NK-92 (cell line): Measurements from ENCODE around the gene GCGR.

Source experiments
- DNase-seq: peaks from one replicate; lab custom pipeline; 2025; ENCODE audit not compliant: unreplicated experiment; lab: John Stamatoyannopoulos, UW

Gene GCGR

GRCh38 chr17:81803728-81804558 lies at the start of gene GCGR:
Gene GCGR, plus strand, starts transcription at chr17:81804150. Its CDS starts 4,869 bp downstream, at chr17:81809019.
- no peak for DNase-seq

- DNase-seq, result no peak
Measured at GRCh38 chr17:81792675-81793615, 11.0 kb upstream of the GCGR start.

GRCh38 chr17:81794074-81794476 lies 9.9 kb upstream of the GCGR start:
- no peak for DNase-seq

GRCh38 chr17:81794509-81794908 lies 9.4 kb upstream of the GCGR start:
- DNase-seq, result no peak

- no peak for DNase-seq
Measured at GRCh38 chr17:81801327-81801726, 2.6 kb upstream of the GCGR start.

- DNase-seq, result no peak
Measured at GRCh38 chr17:81802048-81802758, 1.7 kb upstream of the GCGR start.

- no peak for DNase-seq
Measured at GRCh38 chr17:81802856-81803643, 900 bp upstream of the GCGR start.

- DNase-seq, result no peak
Measured at GRCh38 chr17:81804559-81805399, 829 bp downstream of the GCGR start.

GRCh38 chr17:81805707-81806460 lies 1.9 kb downstream of the GCGR start:
- DNase-seq, result no peak

- no peak for DNase-seq
Measured at GRCh38 chr17:81806461-81807209, 2.7 kb downstream of the GCGR start.

GRCh38 chr17:81807210-81807719 lies 3.3 kb downstream of the GCGR start:
- DNase-seq, result no peak

- DNase-seq, result no peak
Measured at GRCh38 chr17:81807839-81808238, 3.9 kb downstream of the GCGR start.

- DNase-seq, result no peak
Measured at GRCh38 chr17:81808778-81809555, 5.0 kb downstream of the GCGR start.

- no peak for DNase-seq
Measured at GRCh38 chr17:81809556-81809998, 5.6 kb downstream of the GCGR start.

- DNase-seq, result no peak
Measured at GRCh38 chr17:81810476-81810875, 6.5 kb downstream of the GCGR start.

- DNase-seq, result no peak
Measured at GRCh38 chr17:81810892-81811704, 7.1 kb downstream of the GCGR start.
